Measurements from ENCODE around the gene LGALS7B. TPM values are rescaled to one million over a fixed set of nuclear protein-coding genes. Genes with fewer than 3 reads are reported as not detected.

Gene LGALS7B
- total and polyA plus RNA-seq, 2 of the 8 experiments (the other 6 are each of a cell fraction or from before 2014, with no cell fraction given), result 3.6 TPM; not detected in 1

GRCh38 chr19:38816131-38816750, 27.2 kb downstream of the LGALS7B start:
- no peaks in the 10 kb centered on the region for H3K23me2 ChIP-seq (ENCODE audit: low read depth, low read length)
- 93% methylated on average over 18 of the region's 18 CpGs; no CpG with 5 or more reads in 1 of the 2 experiments for whole genome bisulfite sequencing, 2 experiments (ENCODE audit: extremely low coverage in 1 of 2, insufficient coverage in 1 of 2, insufficient read length in 1 of 2, insufficient replicate concordance in 2 of 2, low coverage in 1 of 2, low lambda C conversion rate in 2 of 2, missing lambda C conversion rate in 1 of 2)
- H4K8ac ChIP-seq (ENCODE audit: extremely low read depth, insufficient read depth, low read length), result no peak overlapping the region
- peaks cover 0 to 20% (median 11%) of the 10 kb centered on the region in 4 experiments; a peak in 5 of 8 replicates for H3K36me3 ChIP-seq (ENCODE audit: control insufficient read depth in 2 of 4, insufficient read depth in 4 of 4, low read length in 3 of 4)
- peaks cover 2 to 5% of the 10 kb centered on the region in 2 experiments for H4K20me1 ChIP-seq (replicated peaks in 1 of 2; ENCODE audit: control insufficient read depth in 1 of 2, insufficient read depth in 2 of 2, low read length in 2 of 2)
- no peak overlapping the region for H3K23ac ChIP-seq (ENCODE audit: insufficient read length)
- H3K79me1 ChIP-seq (ENCODE audit: low read depth, low read length), result no peaks in the 10 kb centered on the region
- H3K18ac ChIP-seq (ENCODE audit: extremely low read depth, low read length), result no peak overlapping the region
- no peak overlapping the region for H2BK15ac ChIP-seq (ENCODE audit: low read length)
- H3K4me3 ChIP-seq (ENCODE audit: extremely low read depth in 1 of 4, insufficient read depth in 2 of 4, low read depth in 3 of 4, low read length in 4 of 4), result no peak overlapping the region
- no peak overlapping the region for H4K91ac ChIP-seq (replicated peaks; ENCODE audit: insufficient read length, low read length)
- H2BK120ac ChIP-seq (replicated peaks; ENCODE audit: low read depth, low read length), result no peak overlapping the region
- FAIRE-seq, result no peak
- peaks cover 0 to 2% of the 10 kb centered on the region in 2 experiments; a peak in 1 of 4 replicates for H3K9me3 ChIP-seq (ENCODE audit: insufficient read depth in 2 of 2, low read depth in 1 of 2, low read length in 1 of 2)
- DNase-seq (ENCODE audit: low read depth in 1 of 2, low spot score in 2 of 2), result no peak
- H2BK12ac ChIP-seq (ENCODE audit: low read depth, low read length), result no peak overlapping the region
- H2AFZ ChIP-seq (ENCODE audit: low read length), result no peak overlapping the region
- H3K4me2 ChIP-seq (ENCODE audit: insufficient read depth in 1 of 2, low read depth in 2 of 2, low read length in 2 of 2), result no peak overlapping the region
- no peaks in the 10 kb centered on the region for H3K4me1 ChIP-seq (replicated peaks in 1 of 4; ENCODE audit: control insufficient read depth in 3 of 4, insufficient read depth in 4 of 4, low read length in 3 of 4)
- H3K27me3 ChIP-seq (replicated peaks in 1 of 4; ENCODE audit: control insufficient read depth in 3 of 4, extremely low read depth in 1 of 4, insufficient read depth in 3 of 4, low read length in 3 of 4), result no peaks in the 10 kb centered on the region
- no peak overlapping the region for H3K14ac ChIP-seq (ENCODE audit: insufficient read length)
- no peak overlapping the region for H2BK5ac ChIP-seq (ENCODE audit: low read depth, low read length)
- no peak overlapping the region for H3K4ac ChIP-seq (replicated peaks; ENCODE audit: insufficient read length, low read depth, low read length)
- no peak overlapping the region for H2BK20ac ChIP-seq (ENCODE audit: low read length)
- no peak overlapping the region for H3K56ac ChIP-seq (replicated peaks; ENCODE audit: insufficient read length, low read depth, low read length)
- no peak overlapping the region for H3K9ac ChIP-seq (replicated peaks in 1 of 4; ENCODE audit: extremely low read depth in 1 of 4, low read depth in 3 of 4, low read length in 3 of 4)
- CTCF ChIA-PET (ENCODE audit: partially characterized antibody), result interaction anchor here (1.0 to 1.5 kb wide), 2 partner anchors 63 to 72 kb away, joined by 3 to 4 read pairs; no protein-coding TSS in a partner anchor
- H4K5ac ChIP-seq (ENCODE audit: insufficient read length, low read depth, low read length), result no peak overlapping the region
- H3K79me2 ChIP-seq (ENCODE audit: control insufficient read depth in 1 of 2, insufficient read depth in 2 of 2, low read length in 2 of 2), result no peaks in the 10 kb centered on the region
- POLR2A ChIA-PET (ENCODE audit: partially characterized antibody), result interaction anchor here (0.8 to 3.7 kb wide), 9 partner anchors 15 to 115 kb away, joined by 3 to 17 read pairs (median 3); partner anchors contain the start of genes ECH1, MRPS12 and SARS2
- TF ChIP-seq POLR2AphosphoS5 (IDR thresholded peaks at IDR 0.05; ENCODE audit: low read depth, low read length), result no peak
- TF ChIP-seq BRCA1 (IDR thresholded peaks at IDR 0.05; ENCODE audit: low read depth, low read length), result no peak
- H3K27ac ChIP-seq (ENCODE audit: low read depth, low read length), result no peak overlapping the region
- H2AK5ac ChIP-seq (ENCODE audit: low read depth, low read length), result no peak overlapping the region
